Measurements from ENCODE around the gene ASH1L. TPM values are rescaled to one million over a fixed set of nuclear protein-coding genes. Genes with fewer than 3 reads are reported as not detected.

ASH1L gene
- polyA plus RNA-seq, 1 donor = 27.0 TPM

Other genes starting within 250 kb of the ASH1L start
- gene RUSC1, start 241.9 kb downstream of the ASH1L start, polyA plus RNA-seq (ENCODE audit: insufficient read length) = 27.9 TPM
- 31.8 TPM for gene MSTO1, start 47.4 kb upstream of the ASH1L start, polyA plus RNA-seq (ENCODE audit: insufficient read length)
- gene YY1AP1, start 126.0 kb upstream of the ASH1L start, polyA plus RNA-seq (ENCODE audit: insufficient read length) = 51.6 TPM
- 147 TPM for gene DAP3, start 126.3 kb upstream of the ASH1L start, polyA plus RNA-seq (ENCODE audit: insufficient read length)